Suprapubic skin (tissue), 4 donors: ENCODE results near the gene ZSCAN10. TPM values are rescaled to one million over a fixed set of nuclear protein-coding genes. Genes with fewer than 3 reads are reported as not detected.
A peak's percentile ranks its signal among the peaks of the same experiment; 100 is the strongest.

Experiments
- DNase-seq, 2 donors: peaks; one replicate each; pipeline ENCODE4 v3.0.0-alpha.2; 2019; ENCODE audit warnings: low spot score in 2 of 2
- H3K27ac ChIP-seq: fragments of 200-600 bp; sonication (generic); one replicate; pipeline ENCODE4 v1.5.1; 2019
- H3K27me3 ChIP-seq: fragments of 200-600 bp; sonication (generic); one replicate; pipeline ENCODE4 v1.5.1; 2019
- H3K36me3 ChIP-seq: fragments of 200-600 bp; sonication (generic); one replicate; pipeline ENCODE4 v1.5.1; 2019
- H3K4me1 ChIP-seq: fragments of 200-600 bp; sonication (generic); one replicate; pipeline ENCODE4 v1.5.1; 2019
- H3K4me3 ChIP-seq: fragments of 200-600 bp; sonication (generic); one replicate; pipeline ENCODE4 v1.5.1; 2019; ENCODE audit warnings: mild to moderate bottlenecking
- H3K9me3 ChIP-seq: fragments of 200-600 bp; sonication (generic); one replicate; pipeline ENCODE4 v1.5.1; 2019
- EP300 ChIP-seq: sonication (generic); formaldehyde crosslinking; IDR thresholded peaks from one replicate; pipeline ENCODE4 v1.6.1; 2017; ENCODE audit warnings: antibody characterized with exemption
- POLR2A ChIP-seq, 2 donors: fragments of 450-650 bp; IDR thresholded peaks; one replicate each; pipeline ENCODE4 v1.6.1; 2017; ENCODE audit warnings: antibody characterized with exemption in 2 of 2, mild to moderate bottlenecking in 2 of 2, moderate library complexity in 2 of 2
- POLR2AphosphoS5 ChIP-seq, 3 donors: sonication (generic); formaldehyde crosslinking; IDR thresholded peaks; one replicate each; pipeline ENCODE4 v1.6.1; 2017; ENCODE audit warnings: antibody characterized with exemption in 3 of 3
- WGBS: methylation state at CpG from one replicate; pipeline ENCODE4 v1.1.5; 2018; 5-methylcytosine and 5-hydroxymethylcytosine counted together
- total RNA-seq, 4 donors: library from RNA; depleted of rRNA; stranded (reverse); fragments of >200 nt; gene quantifications; one replicate each; pipeline ENCODE4 v1.1.0, GENCODE V29; 2016
- TF ChIP-seq, protein P1 (sequence below), 2 donors: fragments of 200-600 bp in 1 of 2; fragments of 450-650 bp in 1 of 2; sonication (generic) in 1 of 2; IDR thresholded peaks; one replicate each; pipeline ENCODE4 v1.5.1; 2016 to 2019; ENCODE audit warnings: antibody characterized with exemption in 2 of 2, mild to moderate bottlenecking in 1 of 2, moderate library complexity in 1 of 2

Gene ZSCAN10
- total RNA-seq, 4 donors from 2014 or later: not detected

DNA sequence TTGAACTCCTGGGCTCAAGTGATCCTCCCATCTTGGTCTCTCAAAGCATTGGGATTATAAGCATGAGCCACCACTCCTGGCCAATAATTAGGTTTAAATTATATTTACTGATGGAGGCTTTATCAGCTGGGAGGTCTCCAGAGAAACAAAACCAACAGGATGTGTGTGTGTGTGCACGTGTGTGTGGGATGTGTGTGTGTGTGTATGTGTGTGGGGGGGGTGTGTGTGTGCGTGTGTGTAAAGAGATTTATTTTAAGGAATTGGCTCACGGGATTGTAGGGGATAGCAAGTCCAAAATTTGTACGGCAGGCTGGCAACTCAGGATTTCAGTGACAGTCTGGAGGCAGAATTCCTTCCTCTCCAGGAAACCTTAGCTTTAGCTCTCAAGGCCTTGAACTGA is 48.1 kb downstream of the ZSCAN10 start:
- Histone ChIP-seq H3K9me3 (no peaks in the 10 kb centered on the region), H3K4me1 (peaks cover 14% of the 10 kb centered on the region), H3K27me3 (peaks cover 43% of the 10 kb centered on the region), H3K27ac (no peak overlapping the region), H3K4me3 (no peak overlapping the region), H3K36me3 (no peaks in the 10 kb centered on the region)
- DNase-seq: no peak
- no peak for TF ChIP-seq POLR2AphosphoS5 (IDR thresholded peaks at IDR 0.05)
- no peak for TF ChIP-seq POLR2A (IDR thresholded peaks at IDR 0.05)
- no peak for TF ChIP-seq EP300
- TF ChIP-seq, protein P1, sequence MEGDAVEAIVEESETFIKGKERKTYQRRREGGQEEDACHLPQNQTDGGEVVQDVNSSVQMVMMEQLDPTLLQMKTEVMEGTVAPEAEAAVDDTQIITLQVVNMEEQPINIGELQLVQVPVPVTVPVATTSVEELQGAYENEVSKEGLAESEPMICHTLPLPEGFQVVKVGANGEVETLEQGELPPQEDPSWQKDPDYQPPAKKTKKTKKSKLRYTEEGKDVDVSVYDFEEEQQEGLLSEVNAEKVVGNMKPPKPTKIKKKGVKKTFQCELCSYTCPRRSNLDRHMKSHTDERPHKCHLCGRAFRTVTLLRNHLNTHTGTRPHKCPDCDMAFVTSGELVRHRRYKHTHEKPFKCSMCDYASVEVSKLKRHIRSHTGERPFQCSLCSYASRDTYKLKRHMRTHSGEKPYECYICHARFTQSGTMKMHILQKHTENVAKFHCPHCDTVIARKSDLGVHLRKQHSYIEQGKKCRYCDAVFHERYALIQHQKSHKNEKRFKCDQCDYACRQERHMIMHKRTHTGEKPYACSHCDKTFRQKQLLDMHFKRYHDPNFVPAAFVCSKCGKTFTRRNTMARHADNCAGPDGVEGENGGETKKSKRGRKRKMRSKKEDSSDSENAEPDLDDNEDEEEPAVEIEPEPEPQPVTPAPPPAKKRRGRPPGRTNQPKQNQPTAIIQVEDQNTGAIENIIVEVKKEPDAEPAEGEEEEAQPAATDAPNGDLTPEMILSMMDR (IDR thresholded peaks at IDR 0.05): no peak
- WGBS: 39% methylated on average over 4 of the region's 4 CpGs

DNA sequence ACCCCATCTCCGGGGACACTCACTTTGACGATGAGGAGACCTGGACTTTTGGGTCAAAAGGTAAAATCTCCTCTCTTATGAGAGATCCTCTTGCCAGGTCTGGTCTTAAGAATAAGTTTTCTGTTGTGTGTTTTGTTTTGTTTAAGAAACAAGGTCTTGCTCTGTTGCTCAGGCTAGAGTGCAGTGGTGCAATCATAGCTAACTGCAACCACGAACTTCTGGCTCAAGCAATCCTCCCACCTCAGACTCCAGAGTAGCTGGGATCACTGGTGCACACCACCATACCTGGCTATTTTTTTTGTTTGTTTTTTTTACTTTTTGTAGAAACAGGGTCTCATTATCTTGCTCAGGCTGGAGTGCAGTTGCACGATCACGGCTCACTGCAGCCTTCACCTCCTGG is 48.6 kb downstream of the ZSCAN10 start:
- DNase-seq: no peak
- Histone ChIP-seq H3K36me3 (no peaks in the 10 kb centered on the region), H3K27me3 (peaks cover 48% of the 10 kb centered on the region), H3K9me3 (no peaks in the 10 kb centered on the region), H3K27ac (no peak overlapping the region), H3K4me1 (peaks cover 20% of the 10 kb centered on the region), H3K4me3 (no peak overlapping the region)
- TF ChIP-seq, protein P1 (IDR thresholded peaks at IDR 0.05): no peak
- TF ChIP-seq POLR2A (IDR thresholded peaks at IDR 0.05) (no peak), EP300 (no peak), POLR2AphosphoS5 (IDR thresholded peaks at IDR 0.05) (no peak)
- 76% methylated on average over 5 of the region's 5 CpGs for WGBS

DNA sequence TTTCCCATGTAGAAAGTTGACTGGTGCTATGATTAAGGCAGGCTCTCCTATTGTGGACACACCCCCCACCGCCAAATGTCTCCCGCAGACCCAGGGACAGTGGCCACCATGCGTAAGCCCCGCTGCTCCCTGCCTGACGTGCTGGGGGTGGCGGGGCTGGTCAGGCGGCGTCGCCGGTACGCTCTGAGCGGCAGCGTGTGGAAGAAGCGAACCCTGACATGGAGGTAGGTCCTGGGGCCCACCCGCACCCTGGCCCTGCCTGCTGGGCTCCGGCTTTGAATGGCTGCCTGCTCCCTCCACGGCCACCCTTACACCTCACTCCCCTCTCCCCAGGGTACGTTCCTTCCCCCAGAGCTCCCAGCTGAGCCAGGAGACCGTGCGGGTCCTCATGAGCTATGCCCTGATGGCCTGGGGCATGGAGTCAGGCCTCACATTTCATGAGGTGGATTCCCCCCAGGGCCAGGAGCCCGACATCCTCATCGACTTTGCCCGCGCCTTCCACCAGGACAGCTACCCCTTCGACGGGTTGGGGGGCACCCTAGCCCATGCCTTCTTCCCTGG is 49.1 kb downstream of the ZSCAN10 start:
- TF ChIP-seq POLR2AphosphoS5 (IDR thresholded peaks at IDR 0.05): no peak
- TF ChIP-seq, protein P1 (IDR thresholded peaks at IDR 0.05): no peak
- TF ChIP-seq POLR2A (IDR thresholded peaks at IDR 0.05): no peak
- no peak for TF ChIP-seq EP300
- WGBS: 68% methylated on average over 8 of the region's 26 CpGs
- no peaks in the 10 kb centered on the region for H3K9me3 ChIP-seq
- peaks cover 53% of the 10 kb centered on the region for H3K27me3 ChIP-seq
- peaks cover 24% of the 10 kb centered on the region for H3K4me1 ChIP-seq
- H3K27ac ChIP-seq: no peak overlapping the region
- no peak for DNase-seq
- no peaks in the 10 kb centered on the region for H3K36me3 ChIP-seq
- no peak overlapping the region for H3K4me3 ChIP-seq

DNA sequence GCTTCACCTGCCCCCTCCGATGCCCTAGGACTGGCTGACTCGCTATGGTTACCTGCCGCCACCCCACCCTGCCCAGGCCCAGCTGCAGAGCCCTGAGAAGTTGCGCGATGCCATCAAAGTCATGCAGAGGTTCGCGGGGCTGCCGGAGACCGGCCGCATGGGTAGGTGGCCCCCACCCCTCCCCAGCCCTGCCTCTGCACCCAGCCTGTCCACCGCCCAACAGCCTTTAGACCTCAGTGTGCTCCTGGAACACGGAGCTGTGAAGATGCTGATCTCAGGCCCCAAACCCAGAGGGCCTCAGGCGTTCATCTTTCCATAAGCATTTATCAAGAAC is 51.7 kb downstream of the ZSCAN10 start:
- no peaks in the 10 kb centered on the region for H3K9me3 ChIP-seq
- H3K4me1 ChIP-seq: peaks cover 25% of the 10 kb centered on the region
- peaks cover 74% of the 10 kb centered on the region for H3K27me3 ChIP-seq
- no peak overlapping the region for H3K4me3 ChIP-seq
- no peak for DNase-seq
- no peaks in the 10 kb centered on the region for H3K36me3 ChIP-seq
- no peak overlapping the region for H3K27ac ChIP-seq
- WGBS: 25% methylated on average over 11 of the region's 13 CpGs
- no peak for TF ChIP-seq POLR2AphosphoS5 (IDR thresholded peaks at IDR 0.05)
- no peak for TF ChIP-seq EP300
- no peak for TF ChIP-seq POLR2A (IDR thresholded peaks at IDR 0.05)
- TF ChIP-seq, protein P1 (IDR thresholded peaks at IDR 0.05): no peak

DNA sequence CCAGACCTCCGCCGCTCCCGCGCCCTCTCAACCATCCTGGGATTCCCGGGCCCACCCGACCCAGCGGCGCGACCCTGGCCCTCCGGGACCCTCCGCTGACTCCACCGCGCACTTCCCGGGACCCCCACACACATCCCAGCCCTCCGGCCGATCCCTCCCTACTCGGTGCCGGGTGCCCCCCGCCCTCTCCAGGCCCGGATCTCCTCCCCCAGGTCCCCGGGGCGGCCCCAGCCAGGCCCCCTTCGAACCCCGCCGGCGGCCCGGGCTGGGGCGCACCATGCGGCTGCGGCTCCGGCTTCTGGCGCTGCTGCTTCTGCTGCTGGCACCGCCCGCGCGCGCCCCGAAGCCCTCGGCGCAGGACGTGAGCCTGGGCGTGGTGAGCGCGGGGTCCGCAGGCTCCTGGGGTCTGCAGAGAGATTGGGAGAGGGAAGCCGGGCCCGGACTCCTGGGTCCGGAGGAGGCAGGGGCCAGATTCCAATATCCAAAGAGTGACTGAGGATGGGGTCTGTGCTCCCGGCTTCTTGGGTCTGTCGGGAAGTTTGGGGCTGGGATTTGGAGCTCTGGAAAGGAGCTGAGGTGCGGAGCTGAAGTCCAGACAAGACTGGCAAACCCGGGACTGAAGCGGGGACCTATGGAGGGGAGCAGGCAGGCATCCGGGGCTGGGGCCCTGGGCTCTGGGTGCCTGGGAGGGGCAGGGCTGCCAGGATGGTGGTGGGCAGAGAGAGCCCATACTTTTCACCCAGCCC is 52.3 kb downstream of the ZSCAN10 start:
- TF ChIP-seq POLR2A (IDR thresholded peaks at IDR 0.05): no peak
- TF ChIP-seq, protein P1 (IDR thresholded peaks at IDR 0.05): no peak
- TF ChIP-seq EP300: no peak
- no peak for TF ChIP-seq POLR2AphosphoS5 (IDR thresholded peaks at IDR 0.05)
- WGBS: 0% methylated on average over 20 of the region's 54 CpGs

More for the DNA sequence above, 52.3 kb downstream of the ZSCAN10 start:
- no peak overlapping the region for H3K27ac ChIP-seq
- H3K27me3 ChIP-seq: peaks cover 74% of the 10 kb centered on the region
- H3K4me3 ChIP-seq: peak overlapping the region; percentile 60
- H3K9me3 ChIP-seq: no peaks in the 10 kb centered on the region
- no peak for DNase-seq
- H3K4me1 ChIP-seq: peaks cover 25% of the 10 kb centered on the region
- no peaks in the 10 kb centered on the region for H3K36me3 ChIP-seq
